Prostate gland (tissue), 2 donors: ENCODE results near the gene ICAM4.

Experiments
- CTCF ChIP-seq, 4 experiments: fragments of 200-600 bp in 2 of 4; fragments of 450-650 bp in 2 of 4; sonication (generic) in 2 of 4; IDR thresholded peaks; 1 replicate in 3 of 4; 2 replicates in 1 of 4; pipeline ENCODE4 v1.5.1; 2016 to 2019; ENCODE audit warnings: antibody characterized with exemption in 4 of 4, mild to moderate bottlenecking in 2 of 4, moderate library complexity in 2 of 4
- POLR2A ChIP-seq: fragments of 450-650 bp; IDR thresholded peaks from one replicate; pipeline ENCODE4 v1.6.1; 2016; ENCODE audit warnings: antibody characterized with exemption, mild to moderate bottlenecking
- POLR2AphosphoS5 ChIP-seq: sonication (generic); formaldehyde crosslinking; IDR thresholded peaks from one replicate; pipeline ENCODE4 v1.6.1; 2017; ENCODE audit warnings: antibody characterized with exemption

DNA sequence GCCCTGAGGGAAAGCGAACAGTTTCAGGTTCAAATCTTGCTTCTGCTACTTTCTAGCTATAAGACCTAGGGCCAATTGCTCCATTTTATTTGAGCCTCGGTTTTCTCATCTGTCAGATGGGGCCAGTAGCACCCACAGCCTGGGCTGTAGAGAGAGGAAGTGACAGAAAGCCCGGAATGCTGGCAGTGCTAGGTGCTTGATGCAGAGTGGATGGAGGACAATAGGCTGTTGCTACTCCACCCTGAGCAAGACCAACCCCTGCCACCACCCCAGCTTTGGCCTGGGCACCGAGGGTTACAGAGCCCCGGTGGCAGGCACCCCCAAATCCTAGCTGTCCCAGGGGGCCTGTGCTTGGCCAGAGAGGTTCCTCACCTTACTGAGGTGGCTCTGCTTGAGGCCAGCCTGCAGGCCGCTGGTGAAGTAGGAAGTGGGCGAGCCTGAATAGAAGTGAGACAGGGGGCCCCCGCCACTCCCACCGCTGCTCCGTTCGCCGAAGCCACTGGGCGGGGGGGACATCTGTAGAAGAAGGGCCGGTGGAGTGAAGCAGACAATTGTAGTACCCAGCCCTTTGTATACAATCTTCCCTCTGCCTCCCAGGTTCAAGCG, 31.2 kb downstream of the ICAM4 start:
- no peak for TF ChIP-seq POLR2A
- no peak for TF ChIP-seq CTCF (IDR thresholded peaks at IDR 0.05)
- TF ChIP-seq POLR2AphosphoS5 = no peak
